Stimulated activated CD4-positive, alpha-beta T cell treated with anti-CD3 and anti-CD28 coated beads, Interleukin-4, amount 100 ng/mL, for 48 hours (primary cell): ENCODE results near the gene GPER1.
A peak's percentile ranks its signal among the peaks of the same experiment; 100 is the strongest.
"Not testable (repeated sequence)": the region's sequence is repeated elsewhere in the genome, so short reads cannot be mapped to it uniquely, and the experiment has no call there.

Experiments
- DNase-seq, 2 donors: peaks; one replicate each; pipeline ENCODE4 v3.0.0-alpha.2; 2020; ENCODE audit warnings: low read depth in 2 of 2

Gene GPER1

DNA sequence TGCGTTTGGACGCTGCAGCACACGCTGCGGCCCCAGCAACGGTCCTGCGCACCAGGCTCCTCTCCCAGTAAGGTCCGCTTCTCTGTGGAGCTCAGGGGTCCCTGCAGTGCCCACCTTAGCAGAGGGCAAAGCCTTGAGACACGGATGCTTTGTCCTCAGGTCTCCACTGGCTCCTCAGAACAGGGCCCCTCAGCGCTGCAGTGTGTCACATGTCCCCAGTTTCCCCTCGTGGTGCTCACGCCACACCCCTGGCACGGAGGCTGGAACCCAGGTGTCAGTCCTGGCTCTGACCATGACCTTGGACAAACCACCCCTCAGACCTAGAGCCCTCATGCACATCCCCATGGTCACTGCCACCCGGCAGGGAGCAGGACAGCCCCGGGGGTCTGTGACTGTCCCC, 19.9 kb upstream of the GPER1 start:
- DNase-seq: no peak

DNA sequence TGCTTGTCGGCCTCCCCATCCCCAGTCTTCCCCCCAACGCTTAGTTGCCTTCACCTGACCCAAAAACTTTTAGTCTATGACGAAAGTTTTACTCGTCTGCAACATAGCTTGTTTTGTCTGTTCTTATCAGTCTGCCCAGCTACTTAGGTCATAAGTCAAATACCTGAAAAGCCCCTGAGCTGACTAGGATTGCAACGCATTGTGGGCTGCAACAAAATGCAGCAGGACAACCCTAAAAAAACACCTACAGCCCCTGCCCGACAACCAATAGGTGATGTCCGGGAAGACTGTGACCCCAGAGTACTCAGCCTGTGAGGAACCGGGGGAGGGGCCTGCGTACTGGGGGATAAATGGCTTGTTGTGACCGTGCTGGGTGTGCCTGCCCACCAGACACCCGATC, 19.3 kb upstream of the GPER1 start:
- DNase-seq: no peak

DNA sequence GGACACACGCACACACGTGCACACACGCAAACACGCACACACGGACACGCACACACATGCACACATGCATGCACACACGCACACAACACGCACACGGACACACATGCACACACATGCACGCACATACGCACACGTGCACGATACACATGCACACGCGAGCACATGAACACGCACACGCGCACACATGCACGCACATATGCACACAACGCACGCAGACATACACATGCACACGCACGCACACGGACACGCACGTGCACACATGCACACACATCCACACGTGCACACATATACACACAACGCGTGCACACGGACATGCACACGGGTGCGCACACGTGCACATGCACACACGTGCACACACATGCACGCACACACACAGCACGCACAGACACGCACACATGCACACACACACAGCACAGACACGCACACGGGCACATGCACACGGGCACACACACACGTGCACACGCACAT, 17.3 kb upstream of the GPER1 start:
- no peak for DNase-seq

- DNase-seq: no peak
These were observed 16.1 kb upstream of the GPER1 start for GRCh38 chr7:1071731-1072254.

DNA sequence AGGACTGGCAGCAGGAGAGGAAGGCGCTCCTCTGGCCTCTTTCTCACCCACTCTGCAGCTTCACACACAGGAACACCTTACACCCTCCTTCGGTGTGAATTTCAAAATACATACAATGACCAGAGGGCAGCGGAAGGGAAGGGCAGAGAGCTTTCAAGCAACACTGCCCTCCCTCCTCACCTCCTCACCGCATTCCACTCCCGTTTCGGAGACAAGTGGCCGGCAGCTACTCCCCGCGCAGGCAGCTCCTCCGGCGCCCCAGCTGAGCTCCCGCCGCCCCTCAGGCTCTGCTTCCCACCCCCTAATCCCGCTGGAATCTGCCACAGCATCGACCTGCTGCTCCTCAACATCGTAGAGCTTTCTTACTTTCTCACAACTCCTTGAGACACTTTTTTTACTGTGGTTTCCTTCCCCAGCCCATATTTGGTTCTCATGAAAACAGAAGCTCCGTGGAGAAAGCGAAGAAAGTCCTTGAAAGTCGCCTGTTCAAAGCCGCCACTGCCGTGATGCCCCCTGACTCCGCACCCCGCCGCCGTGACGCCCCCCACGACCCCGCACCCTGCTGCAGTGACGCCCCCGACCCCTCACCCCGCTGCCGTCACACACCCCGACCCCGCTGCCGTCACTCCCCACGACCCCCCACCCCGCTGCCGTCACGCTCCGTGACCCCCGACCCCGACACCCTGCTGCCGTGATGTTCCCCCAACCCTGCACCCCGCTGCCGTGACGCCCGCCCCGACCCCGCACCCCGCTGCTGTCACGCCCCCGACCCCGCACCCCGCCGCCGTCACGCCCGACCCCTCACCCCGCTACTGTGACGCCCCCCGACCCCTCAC, 14.6 kb upstream of the GPER1 start:
- no peak for DNase-seq

DNA sequence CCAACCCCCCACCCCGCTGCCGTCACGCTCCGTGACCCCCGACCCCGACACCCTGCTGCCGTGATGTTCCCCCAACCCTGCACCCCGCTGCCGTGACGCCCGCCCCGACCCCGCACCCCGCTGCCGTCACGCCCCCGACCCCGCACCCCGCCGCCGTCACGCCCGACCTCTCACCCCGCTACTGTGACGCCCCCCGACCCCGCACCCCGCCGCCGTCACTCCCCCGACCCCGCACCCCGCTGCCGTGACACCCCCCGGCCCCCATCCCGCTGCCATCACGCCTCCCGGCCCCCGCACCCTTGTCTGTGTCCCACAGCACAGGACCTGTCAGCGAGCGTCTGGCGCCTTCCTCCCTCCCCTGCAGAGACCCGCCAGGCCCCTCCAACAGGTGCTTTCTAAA, 13.9 kb upstream of the GPER1 start:
- DNase-seq: not testable (repeated sequence)

DNA sequence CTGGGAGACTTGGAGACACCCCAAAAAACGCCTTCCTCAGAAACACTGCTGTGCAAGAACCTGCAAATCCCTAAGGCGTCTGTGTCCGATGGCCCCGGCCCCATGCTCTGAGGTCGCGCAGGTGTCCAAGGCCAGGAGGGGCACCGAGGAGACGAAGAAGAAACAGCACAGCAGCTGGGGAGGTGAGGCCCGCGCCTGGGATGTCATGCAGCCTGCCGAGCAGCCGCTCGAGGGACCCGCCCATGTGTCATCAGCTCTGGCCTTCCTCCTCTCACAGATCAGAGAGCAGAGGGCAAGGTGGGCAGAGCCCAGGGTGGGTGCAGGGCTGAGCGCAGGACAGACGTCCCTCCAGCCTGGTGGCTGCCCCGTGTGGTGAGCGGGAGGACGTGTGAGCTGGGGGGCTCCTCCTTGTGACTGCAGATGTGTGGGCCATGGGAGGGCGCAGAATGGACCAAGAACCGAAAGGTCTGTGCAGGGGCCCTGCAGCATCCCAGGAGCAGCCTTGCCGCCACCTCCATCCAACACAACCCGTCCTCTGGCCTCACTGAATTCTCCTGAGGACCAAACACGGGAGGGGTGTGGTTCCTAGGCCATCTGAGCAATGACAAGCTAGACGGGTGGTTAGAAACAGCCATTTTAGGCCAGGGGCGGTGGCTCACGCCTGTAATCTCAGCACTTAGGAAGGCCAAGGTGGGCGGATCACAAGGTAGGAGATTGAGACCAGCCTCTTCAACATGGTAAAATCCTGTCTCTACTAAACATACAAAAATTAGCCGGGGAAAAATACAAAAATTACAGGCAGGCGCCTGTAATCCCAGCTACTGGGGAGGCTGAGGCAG, 13.1 kb upstream of the GPER1 start:
- no peak for DNase-seq

DNA sequence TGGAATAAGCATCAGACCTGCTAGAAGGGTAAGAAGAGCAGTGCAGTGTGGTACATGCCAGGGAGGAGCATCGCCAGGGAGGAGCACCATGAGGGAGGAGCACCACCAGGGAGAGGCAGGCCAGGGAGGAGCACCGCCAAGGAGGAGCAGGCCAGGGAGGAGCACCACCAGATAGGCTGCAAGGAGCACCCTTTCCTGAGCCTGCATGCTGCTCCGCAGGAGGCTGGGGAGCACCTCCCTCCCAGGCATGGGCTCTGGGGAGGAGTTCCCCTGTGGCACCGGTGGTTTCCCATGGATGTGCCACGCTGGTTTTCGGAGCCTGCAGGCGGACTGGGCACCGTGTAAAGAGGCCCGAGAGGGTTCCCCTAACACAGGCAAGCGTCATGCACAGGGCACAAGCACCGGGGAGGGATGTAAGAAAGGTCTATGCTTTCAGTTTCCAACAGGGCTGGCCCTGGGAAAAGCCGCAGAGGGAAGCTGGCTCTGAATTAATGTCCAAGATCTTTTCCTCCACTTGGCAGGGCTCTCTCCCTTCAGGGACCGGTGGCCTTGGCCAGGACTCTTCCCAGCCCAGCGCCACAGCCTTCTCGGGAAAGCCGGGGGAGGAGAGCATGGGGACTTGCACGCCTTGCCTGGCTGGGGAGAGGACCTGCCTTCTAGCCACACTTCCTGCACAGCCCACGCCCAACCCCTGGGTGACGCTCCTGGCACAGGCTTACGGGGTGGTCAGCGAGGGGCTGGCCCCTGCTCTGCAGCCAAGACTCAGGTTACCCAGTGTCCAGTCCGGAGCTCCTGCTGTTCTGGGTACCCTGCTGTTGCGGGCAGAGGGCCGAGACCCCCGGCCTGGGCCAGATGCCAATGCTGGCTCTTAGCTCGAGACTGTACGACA, 11.5 kb upstream of the GPER1 start:
- DNase-seq: no peak

GRCh38 chr7:1078519-1078918, 9.4 kb upstream of the GPER1 start:
- no peak for DNase-seq

DNA sequence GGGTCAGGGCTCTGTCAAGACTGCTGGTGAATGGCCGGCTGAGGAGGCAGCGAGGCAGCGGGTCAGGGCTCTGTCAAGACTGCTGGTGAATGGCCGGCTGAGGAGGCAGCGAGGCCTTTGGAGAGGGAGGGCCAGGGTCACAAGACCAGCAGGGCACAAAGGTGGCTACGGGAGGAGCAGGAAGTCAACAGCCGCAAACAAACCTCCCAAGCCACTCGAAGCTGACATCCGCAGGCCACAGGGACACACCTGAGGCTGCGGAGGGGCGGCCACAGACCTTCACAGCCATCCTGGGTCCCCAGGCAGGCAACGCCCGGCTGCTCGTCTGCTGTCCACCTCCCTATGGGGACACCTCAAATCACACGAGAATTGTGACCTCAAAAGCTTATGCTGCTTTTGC, 8.9 kb upstream of the GPER1 start:
- no peak for DNase-seq

DNA sequence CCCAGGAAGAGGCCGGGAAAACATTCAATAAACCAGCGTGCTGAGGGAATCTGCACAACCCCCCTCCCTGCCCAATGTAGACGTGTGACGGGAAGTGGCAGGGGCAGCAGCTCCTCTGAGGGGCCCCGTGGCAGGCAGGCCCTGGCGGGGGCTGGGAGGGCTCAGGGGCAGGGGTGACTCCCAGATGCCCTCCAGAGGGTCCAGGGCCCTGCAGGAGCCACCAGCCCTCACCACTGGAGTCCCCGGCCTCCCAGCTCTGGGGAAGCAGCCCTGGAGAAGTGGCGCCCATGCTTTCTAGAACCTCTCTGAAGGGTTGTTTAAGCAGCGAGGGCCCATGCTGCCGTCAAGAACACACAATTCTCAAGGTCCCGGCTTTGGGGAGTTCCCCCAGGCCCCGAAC, 8.4 kb upstream of the GPER1 start:
- no peak for DNase-seq

DNA sequence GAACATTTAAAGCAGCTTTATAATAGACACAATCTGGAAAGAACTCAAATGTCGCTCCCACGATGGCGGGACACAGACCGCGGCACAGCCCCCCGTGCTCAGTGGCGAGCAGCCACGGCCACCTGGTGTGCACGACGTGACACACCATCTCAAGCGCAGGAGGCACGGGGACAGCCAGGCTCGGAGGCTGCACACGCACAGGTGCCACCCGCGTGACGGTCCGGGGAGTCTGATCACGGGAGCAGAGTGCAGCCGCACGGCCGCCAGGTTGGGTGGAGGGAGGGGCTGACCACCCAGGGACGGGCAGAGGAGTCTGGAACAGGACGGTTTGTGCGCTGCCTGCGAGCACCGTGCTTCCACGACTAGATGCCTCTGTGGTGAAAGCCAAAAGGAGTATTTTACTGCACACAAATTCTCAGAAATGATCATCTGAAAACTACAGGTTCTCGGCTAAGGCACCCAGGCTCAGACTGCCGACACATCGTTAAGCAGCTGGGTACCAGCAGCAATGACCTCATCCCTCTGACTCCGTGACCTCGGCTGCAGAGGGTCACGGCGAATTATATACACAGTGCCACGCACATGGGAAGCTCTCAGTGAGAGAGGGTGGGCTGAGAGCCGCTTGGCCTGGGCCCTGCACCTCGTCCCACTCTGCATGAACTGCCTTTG, 7.5 kb upstream of the GPER1 start:
- no peak for DNase-seq

- no peak for DNase-seq
These were observed 7.0 kb upstream of the GPER1 start for GRCh38 chr7:1080921-1081255.

DNA sequence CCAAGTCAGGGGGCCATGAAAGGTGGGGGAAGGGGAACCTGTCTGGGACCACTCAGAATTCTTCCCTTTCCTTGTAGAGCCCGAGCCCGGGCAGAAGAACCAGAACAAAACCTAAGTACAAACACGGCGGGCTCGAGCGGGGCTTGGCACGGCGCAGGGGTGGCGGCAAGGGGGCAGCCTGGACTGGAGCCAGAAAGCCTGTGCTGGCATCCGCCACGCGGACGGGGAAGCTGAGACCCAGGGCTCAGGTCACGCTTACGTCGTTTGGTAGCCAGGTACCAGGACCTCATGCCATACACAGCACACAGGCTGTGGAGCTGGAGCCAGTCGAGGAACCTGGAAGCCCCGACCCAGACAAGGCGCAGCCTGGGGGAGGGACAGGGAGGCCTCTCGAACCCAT, 6.6 kb upstream of the GPER1 start:
- no peak for DNase-seq

DNA sequence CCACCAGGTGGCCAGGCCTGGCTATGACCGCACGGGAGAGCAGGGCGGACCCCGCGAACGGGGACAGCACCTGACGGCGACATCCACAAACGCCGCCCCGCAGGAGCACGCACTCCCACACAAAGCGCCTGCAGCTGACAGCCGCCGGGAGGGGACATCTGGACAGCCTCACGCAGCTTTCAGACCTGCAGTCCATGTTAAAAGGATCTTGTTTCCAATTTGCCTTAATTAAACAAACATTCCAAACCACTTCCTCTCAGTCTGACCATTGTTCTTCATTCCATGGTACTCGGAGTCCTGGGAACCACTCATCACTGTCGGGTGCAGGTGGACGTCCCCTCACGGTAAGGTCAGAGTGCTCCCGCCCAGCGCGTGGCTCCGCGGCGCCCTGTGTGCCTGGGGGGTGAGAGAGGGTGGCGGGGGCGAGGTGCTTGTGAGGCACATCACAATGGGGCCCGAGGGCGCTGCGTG, 5.9 kb upstream of the GPER1 start:
- DNase-seq: no peak

GRCh38 chr7:1083729-1084657, 3.9 kb upstream of the GPER1 start:
- DNase-seq: no peak

GRCh38 chr7:1085266-1085665, 2.6 kb upstream of the GPER1 start:
- DNase-seq: no peak

- no peak for DNase-seq
These were observed 1.9 kb upstream of the GPER1 start for GRCh38 chr7:1085910-1086421.

DNA sequence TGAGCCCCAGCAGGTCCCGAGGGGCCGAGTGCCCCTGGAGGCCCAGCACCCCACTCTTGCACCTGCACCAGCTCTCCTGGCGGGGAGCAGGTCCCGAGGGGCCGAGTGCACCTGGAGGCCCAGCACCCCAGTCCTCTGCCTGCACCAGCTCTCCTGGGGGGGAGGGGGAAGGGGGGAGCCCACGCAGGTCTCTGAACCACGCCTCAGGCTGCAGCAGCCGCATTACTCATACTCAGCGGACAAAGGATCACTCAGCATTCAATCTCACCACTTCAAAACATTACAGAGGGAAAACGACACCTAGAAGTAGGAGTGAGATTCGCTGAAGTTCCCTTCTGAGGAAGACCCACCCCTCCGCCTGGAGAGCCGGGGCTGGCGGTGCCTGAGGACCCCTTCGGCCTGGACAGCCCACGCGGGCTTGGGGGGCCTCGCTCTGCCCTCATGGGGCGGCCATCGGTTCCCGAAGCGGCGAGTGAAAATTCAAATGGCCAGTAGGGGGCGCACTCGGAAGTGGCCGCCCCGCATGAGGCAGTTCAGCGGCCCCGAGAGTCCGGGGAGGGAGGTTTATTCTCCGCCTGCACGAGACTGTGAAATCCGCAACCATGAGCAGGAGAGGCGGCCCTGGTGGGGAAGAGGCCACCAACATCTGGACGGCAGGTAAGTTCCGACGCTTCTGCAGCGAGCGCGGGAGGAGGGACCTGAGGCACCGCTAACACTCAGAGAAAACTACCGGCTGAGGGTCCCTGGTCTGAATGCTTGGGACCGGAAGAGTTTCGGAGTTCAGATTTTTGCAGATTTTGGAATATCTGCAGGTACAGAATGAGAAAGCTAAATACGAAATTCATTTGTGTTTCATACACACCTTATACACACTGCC, 1.1 kb upstream of the GPER1 start:
- DNase-seq: peak; percentile 65 to 81
